Measurements from ENCODE around the gene ARHGEF7. TPM values are rescaled to one million over a fixed set of nuclear protein-coding genes. Genes with fewer than 3 reads are reported as not detected.

Gene ARHGEF7
- total RNA-seq, 1 experiment from 2014 or later = 47.3 TPM

GRCh38 chr13:111328574-111329410 lies 213.7 kb downstream of the ARHGEF7 start:
- no peak for TF ChIP-seq ZNF532 (CRISPR knock-in tag; IDR thresholded peaks at IDR 0.05; ENCODE audit: borderline replicate concordance)
- no peak for TF ChIP-seq GABPB1 (CRISPR knock-in tag; IDR thresholded peaks at IDR 0.05)
- TF ChIP-seq NFYB (CRISPR knock-in tag; conservative IDR thresholded peaks at IDR 0.05; ENCODE audit: low read depth) = no peak
- TF ChIP-seq SOX15 (CRISPR knock-in tag; IDR thresholded peaks at IDR 0.05) = no peak
- TF ChIP-seq HMGXB4 (CRISPR knock-in tag; IDR thresholded peaks at IDR 0.05) = no peak
- TF ChIP-seq AR (CRISPR knock-in tag; IDR thresholded peaks at IDR 0.05) = no peak
- no peak for TF ChIP-seq MLX (CRISPR knock-in tag; IDR thresholded peaks at IDR 0.05)
- no peak for TF ChIP-seq CTCF (IDR thresholded peaks at IDR 0.05)
- no peak for TF ChIP-seq E2F5 (CRISPR knock-in tag; IDR thresholded peaks at IDR 0.05)
- no peak for TF ChIP-seq RELA (CRISPR knock-in tag; IDR thresholded peaks at IDR 0.05; ENCODE audit: borderline replicate concordance)
- no peak for TF ChIP-seq ZMAT4 (CRISPR knock-in tag; IDR thresholded peaks at IDR 0.05)
- no peak for TF ChIP-seq E2F1 (CRISPR knock-in tag; IDR thresholded peaks at IDR 0.05)
- no peak for TF ChIP-seq SMAD3 (CRISPR knock-in tag; IDR thresholded peaks at IDR 0.05; ENCODE audit: borderline replicate concordance)
- CTCF ChIA-PET = interaction anchor here (1.7 kb wide), 1 partner anchor 16 kb away, joined by 5 read pairs; no protein-coding TSS in a partner anchor
- no peaks in the 10 kb centered on the region for H3K4me1 Mint-ChIP-seq
- POLR2A ChIA-PET = no interaction called here
- no peaks in the 10 kb centered on the region for H3K27me3 Mint-ChIP-seq (ENCODE audit: low read depth)
- no peak overlapping the region for H3K27ac Mint-ChIP-seq
- DNase-seq (ENCODE audit: low spot score) (no peak), ATAC-seq (no peak)
- H3K4me3 Mint-ChIP-seq = no peak overlapping the region
- no peaks in the 10 kb centered on the region for H3K36me3 Mint-ChIP-seq
- H3K9me3 Mint-ChIP-seq = no peaks in the 10 kb centered on the region
